HEK293 (cell line): Measurements from ENCODE around the gene GPLD1.

Experiments used
- BCL11A ChIP-seq: fragments of 450-650 bp; formaldehyde crosslinking; IDR thresholded peaks from 2 replicates; pipeline ENCODE4 v1.5.1; 2016; ENCODE audit warnings: low read depth, missing biosample characterization, missing genetic modification characterization
- CTCF ChIP-seq: fragments of 450-650 bp; formaldehyde crosslinking; IDR thresholded peaks from 2 replicates; pipeline ENCODE4 v1.5.1; 2016; ENCODE audit warnings: missing biosample characterization, missing genetic modification characterization
- INSM2 ChIP-seq: fragments of 450-650 bp; formaldehyde crosslinking; IDR thresholded peaks from 2 replicates; pipeline ENCODE4 v1.5.1; 2016; ENCODE audit warnings: missing biosample characterization, missing genetic modification characterization
- PBX3 ChIP-seq: sonication (generic); formaldehyde crosslinking; IDR thresholded peaks from 2 replicates; pipeline ENCODE4 v1.8.1; 2022; ENCODE audit warnings: mild to moderate bottlenecking, moderate library complexity, missing genetic modification reagents
- SALL2 ChIP-seq: fragments of 450-650 bp; formaldehyde crosslinking; IDR thresholded peaks from 2 replicates; pipeline ENCODE4 v1.5.0; 2017; ENCODE audit warnings: missing biosample characterization, mild to moderate bottlenecking, missing genetic modification characterization, borderline replicate concordance
- ZNF132 ChIP-seq: fragments of 450-650 bp; formaldehyde crosslinking; IDR thresholded peaks from 2 replicates; pipeline ENCODE4 v1.5.1; 2017; ENCODE audit warnings: missing biosample characterization, missing genetic modification characterization, borderline replicate concordance
- ZNF140 ChIP-seq: fragments of 450-650 bp; formaldehyde crosslinking; IDR thresholded peaks from 2 replicates; pipeline ENCODE4 v1.5.1; 2016; ENCODE audit warnings: missing biosample characterization, missing genetic modification characterization
- ZNF274 ChIP-seq, 2 experiments: fragments of 200-500 bp in 1 of 2; fragments of 450-650 bp in 1 of 2; sonication (Bioruptor generic) in 1 of 2; formaldehyde crosslinking in 1 of 2; IDR thresholded peaks; 2 replicates each; pipeline versions ENCODE4 v1.5.1 to v1.6.1; 2014 to 2016; ENCODE audit warnings: borderline replicate concordance in 1 of 2, inconsistent platforms in 1 of 2, low read length in 1 of 2, missing biosample characterization in 1 of 2, missing genetic modification characterization in 1 of 2
- ZNF654 ChIP-seq: fragments of 450-650 bp; formaldehyde crosslinking; IDR thresholded peaks from 2 replicates; pipeline ENCODE4 v1.5.1; 2016; ENCODE audit warnings: low read depth, missing biosample characterization, missing genetic modification characterization
- ZXDB ChIP-seq: fragments of 450-650 bp; formaldehyde crosslinking; IDR thresholded peaks from 2 replicates; pipeline ENCODE4 v1.5.1; 2016; ENCODE audit warnings: missing biosample characterization, missing genetic modification characterization

- TF ChIP-seq CTCF (tag by site-specific recombination) (no peak), ZXDB (tag by site-specific recombination) (no peak), INSM2 (tag by site-specific recombination) (no peak), ZNF654 (tag by site-specific recombination) (no peak), ZNF274 (IDR thresholded peaks at IDR 0.05; ENCODE audit: low read length) (no peak), ZNF274 (tag by site-specific recombination; IDR thresholded peaks at IDR 0.05; ENCODE audit: borderline replicate concordance) (no peak), BCL11A (tag by site-specific recombination) (no peak), ZNF132 (tag by site-specific recombination) (no peak), PBX3 (CRISPR knock-in tag) (no peak), ZNF140 (tag by site-specific recombination) (no peak), SALL2 (tag by site-specific recombination) (no peak)
Observed at GRCh38 chr6:24536466-24536865, 47.1 kb upstream of the GPLD1 start.
